BLaER1 treated with 17β-estradiol and CSF1 and Interleukin-3, amounts not matched to agents 10 nM and 100 nM (cell line): Measurements from ENCODE around the gene GULP1.

Experiments
- H3K27ac ChIP-seq, 11 experiments: shearing (Covaris generic); formaldehyde crosslinking; 2 replicates each; pipeline ENCODE4 v1.8.1; 2022
- H3K27me3 ChIP-seq, 11 experiments: shearing (Covaris generic); formaldehyde crosslinking; 2 replicates each; pipeline ENCODE4 v1.8.1; 2022
- H3K36me3 ChIP-seq, 11 experiments: shearing (Covaris generic); formaldehyde crosslinking; 2 replicates each; pipeline ENCODE4 v1.8.1; 2022
- H3K4me1 ChIP-seq, 10 experiments: shearing (Covaris generic); formaldehyde crosslinking; 2 replicates each; pipeline ENCODE4 v1.8.1; 2022
- H3K4me2 ChIP-seq, 11 experiments: shearing (Covaris generic); formaldehyde crosslinking; 2 replicates each; pipeline ENCODE4 v1.8.1; 2022
- H3K4me3 ChIP-seq, 10 experiments: shearing (Covaris generic); formaldehyde crosslinking; 2 replicates each; pipeline ENCODE4 v1.8.1; 2022
- H3K9ac ChIP-seq, 11 experiments: shearing (Covaris generic); formaldehyde crosslinking; 2 replicates each; pipeline ENCODE4 v1.8.1; 2022
- H3K9me3 ChIP-seq, 11 experiments: shearing (Covaris generic); formaldehyde crosslinking; replicated peaks in 1 of 11; 2 replicates each; pipeline ENCODE4 v1.8.1; 2022
- H4K20me1 ChIP-seq, 11 experiments: shearing (Covaris generic); formaldehyde crosslinking; 2 replicates each; pipeline ENCODE4 v1.8.1; 2022
- Cebpa-rat ChIP-seq, 11 experiments: shearing (Covaris generic); IDR thresholded peaks; 2 replicates each; pipeline ENCODE4 v1.8.1; 2022

GULP1 gene

GRCh38 chr2:188318161-188318749 lies 26.6 kb downstream of the GULP1 start:
- Histone ChIP-seq H4K20me1 (no peaks in the 10 kb centered on the region), H3K4me2 (no peak overlapping the region), H3K4me3 (no peak overlapping the region), H3K9me3 (no peaks in the 10 kb centered on the region), H3K27ac (no peak overlapping the region), H3K36me3 (no peaks in the 10 kb centered on the region), H3K4me1 (no peaks in the 10 kb centered on the region), H3K27me3 (no peaks in the 10 kb centered on the region), H3K9ac (no peak overlapping the region)
- no peak for TF ChIP-seq Cebpa-rat (IDR thresholded peaks at IDR 0.05)

DNA sequence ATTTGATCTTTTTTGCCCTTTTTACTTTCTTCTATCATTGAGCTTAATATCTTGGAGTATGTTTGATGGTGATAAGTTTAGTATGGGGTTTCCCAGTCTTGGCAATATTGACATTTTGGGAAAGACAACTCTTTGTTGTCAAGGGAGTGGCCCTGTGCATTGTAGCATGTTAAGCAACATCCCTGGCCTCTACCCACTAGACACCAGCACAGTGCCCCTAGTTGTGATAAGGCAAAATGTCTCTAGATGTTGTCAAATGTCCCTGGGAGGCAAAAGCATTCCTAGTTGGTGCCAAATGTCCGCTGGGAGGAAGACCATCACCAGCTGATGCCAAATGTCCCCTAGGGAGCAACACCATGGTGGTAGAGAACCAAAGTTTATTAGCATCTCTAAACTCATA lies 28.2 kb downstream of the GULP1 start:
- no peaks in the 10 kb centered on the region for H4K20me1 ChIP-seq
- H3K4me3 ChIP-seq: no peak overlapping the region
- no peaks in the 10 kb centered on the region for H3K9me3 ChIP-seq
- H3K36me3 ChIP-seq: no peaks in the 10 kb centered on the region
- no peak for TF ChIP-seq Cebpa-rat (IDR thresholded peaks at IDR 0.05)
- H3K9ac ChIP-seq: no peak overlapping the region
- no peaks in the 10 kb centered on the region for H3K4me1 ChIP-seq
- H3K27me3 ChIP-seq: no peaks in the 10 kb centered on the region
- H3K27ac ChIP-seq: no peak overlapping the region
- no peak overlapping the region for H3K4me2 ChIP-seq

DNA sequence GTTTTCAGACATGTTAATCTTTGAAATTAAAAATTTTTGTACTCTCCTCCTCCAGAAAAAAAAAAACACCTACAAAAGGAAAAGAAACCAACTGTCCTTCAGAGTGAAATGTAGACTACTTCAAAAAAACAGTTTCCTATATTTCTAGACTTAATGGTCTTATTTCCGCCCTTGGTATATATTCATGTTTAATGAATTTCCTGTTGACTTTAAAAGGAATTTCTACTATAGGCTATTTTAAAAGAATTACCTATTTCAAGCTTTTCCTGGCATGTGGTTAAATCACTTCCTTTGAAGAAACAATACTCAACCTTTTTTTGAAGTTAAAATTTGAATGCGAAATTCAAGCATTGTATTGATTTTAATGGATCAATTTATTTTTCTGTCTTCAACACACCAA lies 29.2 kb downstream of the GULP1 start:
- Histone ChIP-seq H3K4me2 (no peak overlapping the region), H3K9me3 (no peaks in the 10 kb centered on the region), H3K27ac (no peak overlapping the region), H3K4me1 (no peaks in the 10 kb centered on the region), H4K20me1 (no peaks in the 10 kb centered on the region), H3K4me3 (no peak overlapping the region), H3K27me3 (no peaks in the 10 kb centered on the region), H3K36me3 (no peaks in the 10 kb centered on the region), H3K9ac (no peak overlapping the region)
- no peak for TF ChIP-seq Cebpa-rat (IDR thresholded peaks at IDR 0.05)

- TF ChIP-seq Cebpa-rat (IDR thresholded peaks at IDR 0.05): no peak
- H4K20me1 ChIP-seq: no peaks in the 10 kb centered on the region
- no peak overlapping the region for H3K27ac ChIP-seq
- no peaks in the 10 kb centered on the region for H3K36me3 ChIP-seq
- no peak overlapping the region for H3K9ac ChIP-seq
- H3K9me3 ChIP-seq: no peaks in the 10 kb centered on the region
- no peaks in the 10 kb centered on the region for H3K4me1 ChIP-seq
- no peak overlapping the region for H3K4me3 ChIP-seq
- H3K27me3 ChIP-seq: no peaks in the 10 kb centered on the region
- H3K4me2 ChIP-seq: no peak overlapping the region
These were observed 31.2 kb downstream of the GULP1 start for GRCh38 chr2:188322569-188323551.

- no peaks in the 10 kb centered on the region for H3K36me3 ChIP-seq
- H3K4me1 ChIP-seq: no peaks in the 10 kb centered on the region
- H3K27me3 ChIP-seq: no peaks in the 10 kb centered on the region
- no peak for TF ChIP-seq Cebpa-rat (IDR thresholded peaks at IDR 0.05)
- no peaks in the 10 kb centered on the region for H3K9me3 ChIP-seq
- no peak overlapping the region for H3K4me3 ChIP-seq
- no peak overlapping the region for H3K4me2 ChIP-seq
- H3K27ac ChIP-seq: no peak overlapping the region
- H4K20me1 ChIP-seq: no peaks in the 10 kb centered on the region
- no peak overlapping the region for H3K9ac ChIP-seq
These were observed 32.4 kb downstream of the GULP1 start for GRCh38 chr2:188324067-188324466.

GRCh38 chr2:188326290-188326668 lies 34.6 kb downstream of the GULP1 start:
- Histone ChIP-seq H3K9me3 (no peaks in the 10 kb centered on the region), H3K4me2 (no peak overlapping the region), H3K36me3 (no peaks in the 10 kb centered on the region), H3K4me3 (no peak overlapping the region), H3K4me1 (no peaks in the 10 kb centered on the region), H4K20me1 (no peaks in the 10 kb centered on the region), H3K27ac (no peak overlapping the region), H3K9ac (no peak overlapping the region), H3K27me3 (no peaks in the 10 kb centered on the region)
- no peak for TF ChIP-seq Cebpa-rat (IDR thresholded peaks at IDR 0.05)

DNA sequence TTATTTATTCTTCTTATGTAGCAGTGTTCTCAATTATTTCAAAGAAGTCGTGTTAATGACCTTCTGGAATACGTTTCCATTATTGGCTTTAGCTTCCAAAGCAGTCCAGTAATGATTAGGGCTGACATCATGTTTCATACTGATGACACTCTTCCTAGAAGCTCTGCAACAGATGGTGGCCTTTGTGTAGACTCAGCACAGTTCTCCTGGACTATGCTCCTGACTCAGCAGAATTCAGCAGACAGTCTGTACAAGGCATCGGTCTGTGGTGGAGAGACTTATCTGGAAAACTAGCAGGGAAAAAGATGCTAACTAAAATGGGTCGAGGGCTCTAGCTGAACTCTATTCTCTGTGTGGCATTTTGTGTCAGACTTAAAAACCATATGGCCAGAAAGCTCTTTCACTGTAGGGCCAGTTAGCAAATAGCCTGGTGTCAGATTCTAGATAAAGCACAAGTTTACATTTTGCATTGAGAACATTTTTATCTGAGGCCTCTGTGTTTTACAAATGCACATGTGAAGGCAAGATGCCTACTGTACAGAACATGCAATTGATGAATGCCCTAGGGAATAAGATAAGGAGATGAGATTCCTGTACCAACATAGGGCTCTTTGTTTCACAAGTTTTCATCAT lies 35.1 kb downstream of the GULP1 start:
- H3K4me1 ChIP-seq: no peaks in the 10 kb centered on the region
- H3K4me2 ChIP-seq: no peak overlapping the region
- H3K27ac ChIP-seq: no peak overlapping the region
- no peaks in the 10 kb centered on the region for H4K20me1 ChIP-seq
- no peak overlapping the region for H3K9ac ChIP-seq
- no peaks in the 10 kb centered on the region for H3K9me3 ChIP-seq
- no peak overlapping the region for H3K4me3 ChIP-seq
- no peaks in the 10 kb centered on the region for H3K27me3 ChIP-seq
- no peaks in the 10 kb centered on the region for H3K36me3 ChIP-seq
- no peak for TF ChIP-seq Cebpa-rat (IDR thresholded peaks at IDR 0.05)

DNA sequence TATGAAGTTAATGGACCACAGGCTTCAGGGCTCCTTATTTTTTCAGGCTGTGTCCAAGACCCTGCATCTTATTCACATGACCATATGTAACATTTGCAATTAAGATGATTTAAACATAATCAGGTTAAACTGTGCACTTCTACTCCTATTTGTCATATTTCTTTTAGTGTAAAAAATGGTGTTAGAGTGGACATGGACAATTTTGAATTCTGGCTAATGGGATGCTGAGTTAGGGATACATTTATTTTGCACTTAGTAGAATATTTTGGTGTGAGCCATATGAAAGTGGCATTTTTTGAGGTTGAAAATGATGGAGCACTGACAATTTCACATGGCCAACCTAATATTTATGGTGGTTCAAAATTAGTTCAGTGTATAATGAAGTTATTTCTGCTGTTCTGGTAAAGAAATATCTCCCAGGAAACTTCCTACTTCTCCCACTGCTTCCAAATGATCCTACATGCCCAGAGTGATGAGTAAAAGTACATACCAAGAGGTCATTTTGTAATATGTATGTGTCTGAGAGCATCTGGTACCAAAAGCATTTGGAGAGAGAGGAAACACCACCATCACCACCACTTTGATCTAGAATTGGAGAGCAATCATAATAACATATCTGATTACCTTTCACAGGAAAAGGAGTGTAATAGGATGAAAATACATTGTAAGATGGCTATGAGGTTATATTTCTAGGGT lies 36.0 kb downstream of the GULP1 start:
- Histone ChIP-seq H3K27me3 (no peaks in the 10 kb centered on the region), H3K36me3 (no peaks in the 10 kb centered on the region), H3K9ac (no peak overlapping the region), H3K27ac (no peak overlapping the region), H3K9me3 (no peaks in the 10 kb centered on the region), H3K4me2 (no peak overlapping the region), H3K4me1 (no peaks in the 10 kb centered on the region), H4K20me1 (no peaks in the 10 kb centered on the region), H3K4me3 (no peak overlapping the region)
- no peak for TF ChIP-seq Cebpa-rat (IDR thresholded peaks at IDR 0.05)

- Histone ChIP-seq H4K20me1 (no peaks in the 10 kb centered on the region), H3K27ac (no peak overlapping the region), H3K9ac (no peak overlapping the region), H3K9me3 (no peaks in the 10 kb centered on the region), H3K4me3 (no peak overlapping the region), H3K27me3 (no peaks in the 10 kb centered on the region), H3K4me1 (no peaks in the 10 kb centered on the region), H3K4me2 (no peak overlapping the region), H3K36me3 (no peaks in the 10 kb centered on the region)
- no peak for TF ChIP-seq Cebpa-rat (IDR thresholded peaks at IDR 0.05)
These were observed 36.7 kb downstream of the GULP1 start for GRCh38 chr2:188328419-188328818.
